ENCODE data around the gene EDA. TPM values are rescaled to one million over a fixed set of nuclear protein-coding genes. Genes with fewer than 3 reads are reported as not detected.

EDA gene
- total RNA-seq, 3 donors from 2014 or later (not counting 1 experiment from before 2014, with no cell fraction given), result 0.50 to 0.65 TPM; not detected in 1

GRCh38 chrX:70009970-70010369, 394.1 kb downstream of the EDA start:
- no peak for TF ChIP-seq CTCF (IDR thresholded peaks at IDR 0.05)
- H3K9me3 Mint-ChIP-seq, result no peaks in the 10 kb centered on the region
- intact Hi-C loops (cut with micrococcal nuclease), result no loop called here
- no peak for DNase-seq
- Histone ChIP-seq H3K27me3 (ENCODE audit: control insufficient read depth, insufficient read depth, low read length) (no peaks in the 10 kb centered on the region), H3K27ac (ENCODE audit: low read length) (no peak overlapping the region), H3K4me3 (ENCODE audit: low read length) (no peak overlapping the region), H3K36me3 (ENCODE audit: control insufficient read depth, insufficient read depth, low read length) (no peaks in the 10 kb centered on the region), H3K4me1 (ENCODE audit: control insufficient read depth, insufficient read depth, low read length) (no peaks in the 10 kb centered on the region), H3K9me3 (ENCODE audit: control insufficient read depth, insufficient read depth, low read length) (no peaks in the 10 kb centered on the region)
- WGBS (ENCODE audit: insufficient coverage), result no CpG with 5 or more reads among the region's 2 CpGs
- no peak overlapping the region for H3K4me3 Mint-ChIP-seq
- H3K36me3 Mint-ChIP-seq, result no peaks in the 10 kb centered on the region
- no peak for ATAC-seq
- H3K27ac Mint-ChIP-seq, result no peak overlapping the region
- peaks cover 3 to 17% of the 10 kb centered on the region in 2 donors for H3K27me3 Mint-ChIP-seq (ENCODE audit: low read depth in 2 of 2)
- no peaks in the 10 kb centered on the region for H3K4me1 Mint-ChIP-seq

GRCh38 chrX:70012756-70013155, 396.8 kb downstream of the EDA start:
- ATAC-seq, result no peak
- no peak overlapping the region for H3K27ac ChIP-seq (ENCODE audit: low read length)
- no peaks in the 10 kb centered on the region for H3K27me3 ChIP-seq (ENCODE audit: control insufficient read depth, insufficient read depth, low read length)
- Mint-ChIP-seq H3K4me3 (no peak overlapping the region), H3K9me3 (no peaks in the 10 kb centered on the region), H3K27ac (no peak overlapping the region), H3K4me1 (no peaks in the 10 kb centered on the region), H3K27me3 (ENCODE audit: low read depth in 2 of 2) (peaks cover 6 to 32% of the 10 kb centered on the region in 2 donors), H3K36me3 (no peaks in the 10 kb centered on the region)
- no peaks in the 10 kb centered on the region for H3K9me3 ChIP-seq (ENCODE audit: control insufficient read depth, insufficient read depth, low read length)
- intact Hi-C loops (cut with micrococcal nuclease), result no loop called here
- no peaks in the 10 kb centered on the region for H3K4me1 ChIP-seq (ENCODE audit: control insufficient read depth, insufficient read depth, low read length)
- H3K36me3 ChIP-seq (ENCODE audit: control insufficient read depth, insufficient read depth, low read length), result no peaks in the 10 kb centered on the region
- DNase-seq, result no peak
- 75% methylated on average over 4 of the region's 4 CpGs for WGBS (ENCODE audit: insufficient coverage)
- TF ChIP-seq CTCF (IDR thresholded peaks at IDR 0.05), result no peak
- no peak overlapping the region for H3K4me3 ChIP-seq (ENCODE audit: low read length)

- Mint-ChIP-seq H3K4me1 (no peaks in the 10 kb centered on the region), H3K36me3 (no peaks in the 10 kb centered on the region), H3K27me3 (ENCODE audit: low read depth in 2 of 2) (peaks cover 6 to 32% of the 10 kb centered on the region in 2 donors), H3K27ac (no peak overlapping the region), H3K9me3 (no peaks in the 10 kb centered on the region), H3K4me3 (no peak overlapping the region)
- Histone ChIP-seq H3K27ac (ENCODE audit: low read length) (no peak overlapping the region), H3K4me1 (ENCODE audit: control insufficient read depth, insufficient read depth, low read length) (no peaks in the 10 kb centered on the region), H3K36me3 (ENCODE audit: control insufficient read depth, insufficient read depth, low read length) (no peaks in the 10 kb centered on the region), H3K4me3 (ENCODE audit: low read length) (no peak overlapping the region), H3K27me3 (ENCODE audit: control insufficient read depth, insufficient read depth, low read length) (no peaks in the 10 kb centered on the region), H3K9me3 (ENCODE audit: control insufficient read depth, insufficient read depth, low read length) (no peaks in the 10 kb centered on the region)
- no peak for TF ChIP-seq CTCF (IDR thresholded peaks at IDR 0.05)
- 77% methylated on average over 5 of the region's 5 CpGs for WGBS (ENCODE audit: insufficient coverage)
- DNase-seq, result no peak
- no peak for ATAC-seq
- intact Hi-C loops (cut with micrococcal nuclease), result no loop called here
Measured at GRCh38 chrX:70013466-70014381, 397.8 kb downstream of the EDA start.
